Activated CD8-positive, alpha-beta memory T cell treated with anti-CD3 and anti-CD28 coated beads, Interleukin-2, amount 50 U/mL, for 4 hours (primary cell): ENCODE measurements around the gene IPO4.
"Not testable (repeated sequence)": the region's sequence is repeated elsewhere in the genome, so short reads cannot be mapped to it uniquely, and the experiment has no call there.

ENCODE experiments used
- DNase-seq: peaks from one replicate; pipeline ENCODE4 v3.0.0-alpha.2; 2020

The IPO4 gene

GRCh38 chr14:24216345-24216699 lies 27.7 kb upstream of the IPO4 start:
- no peak for DNase-seq

GRCh38 chr14:24215495-24216344 lies 27.1 kb upstream of the IPO4 start, which contains the start of gene MDP1:
MDP1 (minus strand) TSS chr14:24216066; CDS start chr14:24215955, 111 bp downstream.
- peak; percentile 84 for DNase-seq

GRCh38 chr14:24213866-24214662 lies 25.4 kb upstream of the IPO4 start:
- no peak for DNase-seq

GRCh38 chr14:24212924-24213865 lies 24.6 kb upstream of the IPO4 start, which contains the start of gene CHMP4A:
CHMP4A (minus strand) TSS chr14:24213488; CDS start chr14:24213439, 49 bp downstream.
- DNase-seq: peak; percentile 95

GRCh38 chr14:24211311-24211710 lies 22.7 kb upstream of the IPO4 start:
- no peak for DNase-seq

- no peak for DNase-seq
Measured at GRCh38 chr14:24207625-24208024, 19.0 kb upstream of the IPO4 start.

GRCh38 chr14:24207104-24207551 lies 18.5 kb upstream of the IPO4 start:
- DNase-seq: no peak

GRCh38 chr14:24206260-24207103 lies 17.9 kb upstream of the IPO4 start:
- no peak for DNase-seq

GRCh38 chr14:24204163-24205146 lies 15.8 kb upstream of the IPO4 start:
- DNase-seq: no peak

- not testable (repeated sequence) for DNase-seq
Measured at GRCh38 chr14:24203249-24203886, 14.8 kb upstream of the IPO4 start.

- not testable (repeated sequence) for DNase-seq
Measured at GRCh38 chr14:24202538-24202937, 13.9 kb upstream of the IPO4 start.

GRCh38 chr14:24198814-24199524 lies 10.4 kb upstream of the IPO4 start:
- no peak for DNase-seq

- no peak for DNase-seq
Measured at GRCh38 chr14:24197056-24197450, 8.4 kb upstream of the IPO4 start.

GRCh38 chr14:24196071-24197055 lies 7.7 kb upstream of the IPO4 start:
- no peak for DNase-seq

GRCh38 chr14:24195186-24196070 lies 6.8 kb upstream of the IPO4 start, which contains the start of gene TM9SF1:
TM9SF1 (minus strand) TSS chr14:24195441; CDS start chr14:24195019, 422 bp downstream.
- peak; percentile 89 for DNase-seq

GRCh38 chr14:24194873-24195185 lies 6.2 kb upstream of the IPO4 start:
- no peak for DNase-seq
